Measurements from ENCODE around the gene DOHH. TPM values are rescaled to one million over a fixed set of nuclear protein-coding genes. Genes with fewer than 3 reads are reported as not detected.

Gene DOHH
- total and polyA plus RNA-seq, 4 donors = 1.4 to 12.0 (median 9.2) TPM

DNA sequence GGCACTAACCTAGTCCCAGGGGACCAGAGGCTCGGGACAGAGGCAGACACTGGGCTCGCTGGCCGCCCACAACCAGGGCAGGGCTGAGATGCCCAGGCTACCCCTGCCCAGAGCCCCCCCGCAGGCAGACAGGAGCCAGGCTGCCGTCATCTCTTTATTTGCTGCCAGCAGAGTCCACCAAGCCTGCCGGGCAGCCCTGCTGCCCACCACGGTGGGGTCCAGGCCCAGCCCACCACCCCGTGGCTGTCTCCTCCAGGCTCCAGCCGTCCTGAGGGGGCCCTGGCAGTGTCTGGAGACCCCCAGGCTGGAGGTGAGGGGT lies 43.5 kb upstream of the DOHH start:
- WGBS = 86% methylated on average over 9 of the region's 9 CpGs
- Histone ChIP-seq H3K4me1 (ENCODE audit: control insufficient read depth in 4 of 4, insufficient read depth in 4 of 4, low read length in 3 of 4) (peaks cover 0 to 5% (median 1%) of the 10 kb centered on the region in 4 donors), H3K36me3 (ENCODE audit: control insufficient read depth in 4 of 4, insufficient read depth in 3 of 4, low read depth in 1 of 4, low read length in 3 of 4) (peaks cover 0 to 10% (median 4%) of the 10 kb centered on the region in 4 donors), H3K27ac (ENCODE audit: low read depth in 1 of 2, low read length in 2 of 2) (no peak overlapping the region), H3K27me3 (ENCODE audit: control insufficient read depth in 4 of 4, insufficient read depth in 4 of 4, low read length in 3 of 4) (no peaks in the 10 kb centered on the region), H3K9ac (ENCODE audit: low read depth in 1 of 2, low read length in 2 of 2) (no peak overlapping the region), H3K9me3 (ENCODE audit: control insufficient read depth in 4 of 4, low read length in 3 of 4) (no peaks in the 10 kb centered on the region), H3K4me3 (ENCODE audit: low read depth in 1 of 3, low read length in 3 of 3) (no peak overlapping the region)
- TF ChIP-seq FOXA1 (IDR thresholded peaks at IDR 0.05) (no peak), TAF1 (conservative IDR thresholded peaks at IDR 0.05) (no peak), HNF4A (conservative IDR thresholded peaks at IDR 0.05) (no peak), NR2F2 (IDR thresholded peaks at IDR 0.05) (no peak), HNF4G (IDR thresholded peaks at IDR 0.05) (no peak), RAD21 (IDR thresholded peaks at IDR 0.05) (no peak), JUND (IDR thresholded peaks at IDR 0.05) (no peak), SP1 (IDR thresholded peaks at IDR 0.05) (no peak), GABPA (IDR thresholded peaks at IDR 0.05 in 1 of 2, conservative IDR thresholded peaks at IDR 0.05 in 1 of 2) (no peak), EGR1 (IDR thresholded peaks at IDR 0.05; ENCODE audit: low read depth in 2 of 2) (no peak), YY1 (IDR thresholded peaks at IDR 0.05) (no peak), FOXA2 (IDR thresholded peaks at IDR 0.05) (no peak), RXRA (IDR thresholded peaks at IDR 0.05) (no peak)
- TF ChIP-seq, protein P1, sequence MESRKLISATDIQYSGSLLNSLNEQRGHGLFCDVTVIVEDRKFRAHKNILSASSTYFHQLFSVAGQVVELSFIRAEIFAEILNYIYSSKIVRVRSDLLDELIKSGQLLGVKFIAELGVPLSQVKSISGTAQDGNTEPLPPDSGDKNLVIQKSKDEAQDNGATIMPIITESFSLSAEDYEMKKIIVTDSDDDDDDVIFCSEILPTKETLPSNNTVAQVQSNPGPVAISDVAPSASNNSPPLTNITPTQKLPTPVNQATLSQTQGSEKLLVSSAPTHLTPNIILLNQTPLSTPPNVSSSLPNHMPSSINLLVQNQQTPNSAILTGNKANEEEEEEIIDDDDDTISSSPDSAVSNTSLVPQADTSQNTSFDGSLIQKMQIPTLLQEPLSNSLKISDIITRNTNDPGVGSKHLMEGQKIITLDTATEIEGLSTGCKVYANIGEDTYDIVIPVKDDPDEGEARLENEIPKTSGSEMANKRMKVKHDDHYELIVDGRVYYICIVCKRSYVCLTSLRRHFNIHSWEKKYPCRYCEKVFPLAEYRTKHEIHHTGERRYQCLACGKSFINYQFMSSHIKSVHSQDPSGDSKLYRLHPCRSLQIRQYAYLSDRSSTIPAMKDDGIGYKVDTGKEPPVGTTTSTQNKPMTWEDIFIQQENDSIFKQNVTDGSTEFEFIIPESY (IDR thresholded peaks at IDR 0.05) = no peak
- TF ChIP-seq, protein P2, sequence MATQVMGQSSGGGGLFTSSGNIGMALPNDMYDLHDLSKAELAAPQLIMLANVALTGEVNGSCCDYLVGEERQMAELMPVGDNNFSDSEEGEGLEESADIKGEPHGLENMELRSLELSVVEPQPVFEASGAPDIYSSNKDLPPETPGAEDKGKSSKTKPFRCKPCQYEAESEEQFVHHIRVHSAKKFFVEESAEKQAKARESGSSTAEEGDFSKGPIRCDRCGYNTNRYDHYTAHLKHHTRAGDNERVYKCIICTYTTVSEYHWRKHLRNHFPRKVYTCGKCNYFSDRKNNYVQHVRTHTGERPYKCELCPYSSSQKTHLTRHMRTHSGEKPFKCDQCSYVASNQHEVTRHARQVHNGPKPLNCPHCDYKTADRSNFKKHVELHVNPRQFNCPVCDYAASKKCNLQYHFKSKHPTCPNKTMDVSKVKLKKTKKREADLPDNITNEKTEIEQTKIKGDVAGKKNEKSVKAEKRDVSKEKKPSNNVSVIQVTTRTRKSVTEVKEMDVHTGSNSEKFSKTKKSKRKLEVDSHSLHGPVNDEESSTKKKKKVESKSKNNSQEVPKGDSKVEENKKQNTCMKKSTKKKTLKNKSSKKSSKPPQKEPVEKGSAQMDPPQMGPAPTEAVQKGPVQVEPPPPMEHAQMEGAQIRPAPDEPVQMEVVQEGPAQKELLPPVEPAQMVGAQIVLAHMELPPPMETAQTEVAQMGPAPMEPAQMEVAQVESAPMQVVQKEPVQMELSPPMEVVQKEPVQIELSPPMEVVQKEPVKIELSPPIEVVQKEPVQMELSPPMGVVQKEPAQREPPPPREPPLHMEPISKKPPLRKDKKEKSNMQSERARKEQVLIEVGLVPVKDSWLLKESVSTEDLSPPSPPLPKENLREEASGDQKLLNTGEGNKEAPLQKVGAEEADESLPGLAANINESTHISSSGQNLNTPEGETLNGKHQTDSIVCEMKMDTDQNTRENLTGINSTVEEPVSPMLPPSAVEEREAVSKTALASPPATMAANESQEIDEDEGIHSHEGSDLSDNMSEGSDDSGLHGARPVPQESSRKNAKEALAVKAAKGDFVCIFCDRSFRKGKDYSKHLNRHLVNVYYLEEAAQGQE (IDR thresholded peaks at IDR 0.05) = no peak
- TF ChIP-seq, protein P3, sequence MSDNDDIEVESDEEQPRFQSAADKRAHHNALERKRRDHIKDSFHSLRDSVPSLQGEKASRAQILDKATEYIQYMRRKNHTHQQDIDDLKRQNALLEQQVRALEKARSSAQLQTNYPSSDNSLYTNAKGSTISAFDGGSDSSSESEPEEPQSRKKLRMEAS (IDR thresholded peaks at IDR 0.05) = no peak
- TF ChIP-seq, protein P4, sequence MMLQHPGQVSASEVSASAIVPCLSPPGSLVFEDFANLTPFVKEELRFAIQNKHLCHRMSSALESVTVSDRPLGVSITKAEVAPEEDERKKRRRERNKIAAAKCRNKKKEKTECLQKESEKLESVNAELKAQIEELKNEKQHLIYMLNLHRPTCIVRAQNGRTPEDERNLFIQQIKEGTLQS (IDR thresholded peaks at IDR 0.05) = no peak
- TF ChIP-seq, protein P5, sequence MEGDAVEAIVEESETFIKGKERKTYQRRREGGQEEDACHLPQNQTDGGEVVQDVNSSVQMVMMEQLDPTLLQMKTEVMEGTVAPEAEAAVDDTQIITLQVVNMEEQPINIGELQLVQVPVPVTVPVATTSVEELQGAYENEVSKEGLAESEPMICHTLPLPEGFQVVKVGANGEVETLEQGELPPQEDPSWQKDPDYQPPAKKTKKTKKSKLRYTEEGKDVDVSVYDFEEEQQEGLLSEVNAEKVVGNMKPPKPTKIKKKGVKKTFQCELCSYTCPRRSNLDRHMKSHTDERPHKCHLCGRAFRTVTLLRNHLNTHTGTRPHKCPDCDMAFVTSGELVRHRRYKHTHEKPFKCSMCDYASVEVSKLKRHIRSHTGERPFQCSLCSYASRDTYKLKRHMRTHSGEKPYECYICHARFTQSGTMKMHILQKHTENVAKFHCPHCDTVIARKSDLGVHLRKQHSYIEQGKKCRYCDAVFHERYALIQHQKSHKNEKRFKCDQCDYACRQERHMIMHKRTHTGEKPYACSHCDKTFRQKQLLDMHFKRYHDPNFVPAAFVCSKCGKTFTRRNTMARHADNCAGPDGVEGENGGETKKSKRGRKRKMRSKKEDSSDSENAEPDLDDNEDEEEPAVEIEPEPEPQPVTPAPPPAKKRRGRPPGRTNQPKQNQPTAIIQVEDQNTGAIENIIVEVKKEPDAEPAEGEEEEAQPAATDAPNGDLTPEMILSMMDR (IDR thresholded peaks at IDR 0.05; ENCODE audit: low read depth, low read length, missing input control) = no peak
- no peak for DNase-seq (ENCODE audit: low spot score)

All from liver (tissue), 9 donors.